ENCODE results near the gene LY6G5C. TPM values are rescaled to one million over a fixed set of nuclear protein-coding genes. Genes with fewer than 3 reads are reported as not detected.

The LY6G5C gene
- total and polyA plus RNA-seq, 2 experiments from 2014 or later = 2.1 TPM; not detected in 1

GRCh38 chr6:31702819-31703716 lies 22.2 kb upstream of the LY6G5C start, which contains the start of gene ABHD16A:
Gene ABHD16A (minus strand): TSS chr6:31703324. CDS start chr6:31703281, 43 bp downstream.
- H3K4me2 ChIP-seq = peak within 1 kb of the TSS; percentile 86
- Mint-ChIP-seq H3K36me3 (ENCODE audit: low read depth) (peaks cover 4% of the 10 kb centered on the region; the same call in 2 of the 3 replicates), H3K27me3 (ENCODE audit: insufficient read depth, low read depth, poor library complexity) (peaks cover 11% of the 10 kb centered on the region), H3K27ac (peak within 1 kb of the TSS; percentile 95), H3K9me3 (no peaks in the 10 kb centered on the region), H3K4me1 (peaks cover 10% of the 10 kb centered on the region), H3K4me3 (peak within 1 kb of the TSS; percentile 96)
- H3K4me3 ChIP-seq = peak within 1 kb of the TSS; percentile 80
- peak within 1 kb of the TSS; percentile 90 for H2AFZ ChIP-seq
- H3F3A ChIP-seq (replicated peaks; ENCODE audit: low read depth) = peaks cover 3% of the 10 kb centered on the region; the same call in 1 of the 2 replicates
- DNase-seq (ENCODE audit: low spot score) = peak; percentile 99
- H3K79me2 ChIP-seq (replicated peaks; ENCODE audit: insufficient read depth) = peaks cover 14% of the 10 kb centered on the region
- peaks cover 3% of the 10 kb centered on the region; the same call in 1 of the 2 replicates for H4K20me1 ChIP-seq (replicated peaks; ENCODE audit: insufficient read depth)
- H3K9me2 ChIP-seq (ENCODE audit: insufficient read depth) = no peaks in the 10 kb centered on the region
- H3K4me1 ChIP-seq (ENCODE audit: insufficient read depth) = peaks cover 5% of the 10 kb centered on the region; the same call in 1 of the 2 replicates
- H3K36me3 ChIP-seq (ENCODE audit: insufficient read depth) = no peaks in the 10 kb centered on the region
- TF ChIP-seq CREB1 (CRISPR knock-in tag; IDR thresholded peaks at IDR 0.05; ENCODE audit: low read depth) = peak; percentile 88
- TF ChIP-seq ETS1 (IDR thresholded peaks at IDR 0.05) = peak; percentile 63; the same call in 1 of the 2 replicates
- TF ChIP-seq EZH2phosphoT487 (IDR thresholded peaks at IDR 0.05; ENCODE audit: unreplicated experiment) = no peak
- TF ChIP-seq POLR2AphosphoS5 (IDR thresholded peaks at IDR 0.05; ENCODE audit: low read depth) = peak; percentile 85
- peak; percentile 95 for ATAC-seq
- H3K27ac ChIP-seq (ENCODE audit: low read depth) = peak within 1 kb of the TSS; percentile 89
- H3K27me3 ChIP-seq (ENCODE audit: insufficient read depth) = no peaks in the 10 kb centered on the region

DNA sequence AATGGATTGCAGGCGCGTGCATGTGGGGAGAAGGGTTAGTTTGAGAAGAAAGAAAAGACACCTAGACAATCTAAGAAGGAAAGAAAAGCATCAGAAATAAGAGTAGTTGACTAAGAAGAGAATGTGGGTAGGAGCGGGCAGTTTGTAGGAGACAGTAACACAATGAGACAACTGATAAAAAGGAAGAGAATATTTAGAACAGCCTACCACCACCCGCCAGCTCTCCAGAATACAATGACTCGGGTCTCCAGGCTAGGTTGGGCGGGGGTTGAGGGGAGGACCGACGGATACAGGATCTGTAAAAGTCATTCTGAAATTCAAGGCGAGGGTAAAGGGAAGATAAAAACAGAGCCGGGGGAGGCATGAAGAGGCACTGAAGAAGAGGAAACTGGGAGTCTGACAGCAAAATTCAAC lies 21.5 kb upstream of the LY6G5C start:
- Mint-ChIP-seq H3K4me1 (peaks cover 10% of the 10 kb centered on the region), H3K4me3 (peak overlapping the region; percentile 96), H3K27ac (peak overlapping the region; percentile 95), H3K36me3 (ENCODE audit: low read depth) (peaks cover 8% of the 10 kb centered on the region; the same call in 2 of the 3 replicates), H3K27me3 (ENCODE audit: insufficient read depth, low read depth, poor library complexity) (peaks cover 10% of the 10 kb centered on the region), H3K9me3 (no peaks in the 10 kb centered on the region)
- peaks cover 3% of the 10 kb centered on the region; the same call in 1 of the 2 replicates for H4K20me1 ChIP-seq (replicated peaks; ENCODE audit: insufficient read depth)
- peak overlapping the region; percentile 89; the same call in 1 of the 2 replicates for H3K27ac ChIP-seq (ENCODE audit: low read depth)
- DNase-seq (ENCODE audit: low spot score) (no peak), ATAC-seq (peak; percentile 41)
- peak overlapping the region; percentile 86 for H3K4me2 ChIP-seq
- TF ChIP-seq ZNF114 (CRISPR knock-in tag; IDR thresholded peaks at IDR 0.05) (no peak), JUNB (IDR thresholded peaks at IDR 0.05; ENCODE audit: unreplicated experiment) (no peak), ETS1 (IDR thresholded peaks at IDR 0.05) (no peak), ZNF462 (CRISPR knock-in tag; IDR thresholded peaks at IDR 0.05) (no peak)
- peaks cover 3% of the 10 kb centered on the region; the same call in 1 of the 2 replicates for H3F3A ChIP-seq (replicated peaks; ENCODE audit: low read depth)
- peak overlapping the region; percentile 80 for H3K4me3 ChIP-seq
- H3K27me3 ChIP-seq (ENCODE audit: insufficient read depth) = no peaks in the 10 kb centered on the region
- peaks cover 5% of the 10 kb centered on the region; the same call in 1 of the 2 replicates for H3K4me1 ChIP-seq (ENCODE audit: insufficient read depth)
- H3K9me2 ChIP-seq (ENCODE audit: insufficient read depth) = no peaks in the 10 kb centered on the region
- peaks cover 14% of the 10 kb centered on the region for H3K79me2 ChIP-seq (replicated peaks; ENCODE audit: insufficient read depth)
- H3K36me3 ChIP-seq (ENCODE audit: insufficient read depth) = no peaks in the 10 kb centered on the region
- H2AFZ ChIP-seq = peak overlapping the region; percentile 80

Data from GM23338 (cell line).